IPS DF 4.7 (cell line): ENCODE results near the gene ACBD3.

Source experiments
- DNase-seq: peaks from one replicate; pipeline ENCODE4 v3.0.0-alpha.2; 2013; ENCODE audit warnings: low spot score; ENCODE audit errors: extremely low read depth

ACBD3 gene

GRCh38 chr1:226116673-226117072, 69.9 kb downstream of the ACBD3 start:
- no peak for DNase-seq

GRCh38 chr1:226112626-226113025, 73.9 kb downstream of the ACBD3 start:
- DNase-seq: no peak

- no peak for DNase-seq
Measured at GRCh38 chr1:226111883-226112261, 74.7 kb downstream of the ACBD3 start.

GRCh38 chr1:226111098-226111882, 75.3 kb downstream of the ACBD3 start:
- DNase-seq: no peak

- no peak for DNase-seq
Measured at GRCh38 chr1:226110249-226111097, 76.1 kb downstream of the ACBD3 start.

GRCh38 chr1:226109829-226110248, 76.7 kb downstream of the ACBD3 start:
- no peak for DNase-seq

GRCh38 chr1:226108935-226109828, 77.4 kb downstream of the ACBD3 start:
- no peak for DNase-seq

- no peak for DNase-seq
Measured at GRCh38 chr1:226107471-226108460, 78.8 kb downstream of the ACBD3 start.

GRCh38 chr1:226104671-226105121, 81.8 kb downstream of the ACBD3 start:
- no peak for DNase-seq

- DNase-seq: no peak
Measured at GRCh38 chr1:226100436-226101391, 85.8 kb downstream of the ACBD3 start.

GRCh38 chr1:226098870-226099835, 87.4 kb downstream of the ACBD3 start:
- DNase-seq: no peak

GRCh38 chr1:226097866-226098625, 88.5 kb downstream of the ACBD3 start:
- DNase-seq: no peak

GRCh38 chr1:226095286-226095685, 91.3 kb downstream of the ACBD3 start:
- DNase-seq: no peak
